Globus pallidus (tissue), 1 donor: ENCODE data around the gene PDRG1.
"Not testable (repeated sequence)": the region's sequence is repeated elsewhere in the genome, so short reads cannot be mapped to it uniquely, and the experiment has no call there.

Experiments used
- DNase-seq: peaks from one replicate; pipeline ENCODE4 v3.0.0-alpha.2; 2015; ENCODE audit warnings: low spot score

The PDRG1 gene

GRCh38 chr20:31966991-31967655 lies 15.3 kb upstream of the PDRG1 start:
- no peak for DNase-seq

- DNase-seq = no peak
These were observed 12.0 kb upstream of the PDRG1 start for GRCh38 chr20:31963889-31964288.

GRCh38 chr20:31962761-31963160 lies 10.9 kb upstream of the PDRG1 start:
- no peak for DNase-seq

GRCh38 chr20:31956556-31957526 lies 5.0 kb upstream of the PDRG1 start:
- DNase-seq = no peak

GRCh38 chr20:31954500-31954899 lies 2.7 kb upstream of the PDRG1 start:
- no peak for DNase-seq

GRCh38 chr20:31953556-31954148 lies 1.8 kb upstream of the PDRG1 start:
- DNase-seq = no peak

GRCh38 chr20:31951203-31951529 lies 680 bp downstream of the PDRG1 start:
- DNase-seq = no peak

GRCh38 chr20:31949877-31950646 lies 1.8 kb downstream of the PDRG1 start:
- no peak for DNase-seq

GRCh38 chr20:31948008-31948407 lies 3.8 kb downstream of the PDRG1 start:
- DNase-seq = no peak

GRCh38 chr20:31945785-31946184 lies 6.1 kb downstream of the PDRG1 start:
- no peak for DNase-seq

- DNase-seq = no peak
These were observed 6.5 kb downstream of the PDRG1 start for GRCh38 chr20:31945319-31945718.

GRCh38 chr20:31943052-31943471 lies 8.8 kb downstream of the PDRG1 start:
- DNase-seq = peak; percentile 31

GRCh38 chr20:31939661-31940060 lies 12.2 kb downstream of the PDRG1 start:
- DNase-seq = no peak

GRCh38 chr20:31937820-31938219 lies 14.0 kb downstream of the PDRG1 start:
- DNase-seq = no peak

GRCh38 chr20:31936420-31936819 lies 15.4 kb downstream of the PDRG1 start:
- no peak for DNase-seq

- DNase-seq = no peak
These were observed 16.7 kb downstream of the PDRG1 start for GRCh38 chr20:31934968-31935764.

- DNase-seq = no peak
These were observed 17.4 kb downstream of the PDRG1 start for GRCh38 chr20:31934491-31934890.

GRCh38 chr20:31933698-31934097 lies 18.1 kb downstream of the PDRG1 start:
- no peak for DNase-seq

- DNase-seq = no peak
These were observed 21.1 kb downstream of the PDRG1 start for GRCh38 chr20:31930779-31931178.

GRCh38 chr20:31929631-31930030 lies 22.2 kb downstream of the PDRG1 start:
- DNase-seq = not testable (repeated sequence)

GRCh38 chr20:31927627-31928159 lies 24.2 kb downstream of the PDRG1 start:
- DNase-seq = no peak
